ENCODE measurements around the gene PTCH1. TPM values are rescaled to one million over a fixed set of nuclear protein-coding genes. Genes with fewer than 3 reads are reported as not detected.

PTCH1 gene
- total RNA-seq, 3 donors from 2014 or later, result 6.6 to 9.9 (median 6.6) TPM

DNA sequence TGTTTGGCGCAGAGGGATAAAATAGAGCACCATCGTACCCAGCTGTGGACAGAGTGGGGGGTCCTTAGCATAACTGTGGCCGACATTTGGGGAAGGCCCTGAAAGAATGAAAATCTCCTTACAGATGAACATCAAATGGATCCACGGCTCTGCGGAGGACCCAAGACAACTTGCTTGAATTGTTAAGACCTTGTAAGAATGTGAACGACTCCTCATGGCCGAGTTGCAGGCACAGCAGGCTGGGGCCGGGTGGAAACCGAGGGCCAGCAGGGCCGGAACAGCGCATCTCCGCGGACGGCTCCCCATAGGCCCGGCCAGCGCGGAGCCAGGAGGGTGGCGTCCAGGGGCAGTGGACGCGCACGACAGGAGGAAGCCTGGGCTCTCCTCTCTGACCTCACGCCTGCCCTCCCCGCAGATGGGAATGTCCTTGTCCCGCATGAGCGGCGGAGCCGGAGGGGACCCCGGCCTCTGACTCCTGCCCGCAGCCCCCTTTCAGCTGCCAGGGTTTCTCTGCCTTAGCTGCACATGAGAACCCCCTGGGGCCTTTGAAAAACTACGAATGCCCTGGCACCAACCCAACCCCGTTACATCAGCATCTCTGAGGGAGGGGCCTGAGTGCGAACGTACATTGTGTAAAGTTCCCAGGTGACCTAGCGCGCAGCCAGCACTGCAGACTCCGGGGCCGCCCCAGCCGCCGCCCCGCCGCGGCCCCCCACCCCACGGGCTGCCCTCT lies 36.2 kb upstream of the PTCH1 start:
- Histone ChIP-seq H3K4me3 (peak overlapping the region in 2 of 3 donors; percentile 5 to 47), H3K36me3 (no peaks in the 10 kb centered on the region), H3K9me3 (no peaks in the 10 kb centered on the region), H3K27me3 (peaks cover 0 to 41% of the 10 kb centered on the region in 2 donors), H3K4me1 (no peaks in the 10 kb centered on the region), H3K27ac (no peak overlapping the region)
- TF ChIP-seq POLR2AphosphoS5 (IDR thresholded peaks at IDR 0.05) (no peak), POLR2A (IDR thresholded peaks at IDR 0.05) (no peak)
- TF ChIP-seq, protein P1, sequence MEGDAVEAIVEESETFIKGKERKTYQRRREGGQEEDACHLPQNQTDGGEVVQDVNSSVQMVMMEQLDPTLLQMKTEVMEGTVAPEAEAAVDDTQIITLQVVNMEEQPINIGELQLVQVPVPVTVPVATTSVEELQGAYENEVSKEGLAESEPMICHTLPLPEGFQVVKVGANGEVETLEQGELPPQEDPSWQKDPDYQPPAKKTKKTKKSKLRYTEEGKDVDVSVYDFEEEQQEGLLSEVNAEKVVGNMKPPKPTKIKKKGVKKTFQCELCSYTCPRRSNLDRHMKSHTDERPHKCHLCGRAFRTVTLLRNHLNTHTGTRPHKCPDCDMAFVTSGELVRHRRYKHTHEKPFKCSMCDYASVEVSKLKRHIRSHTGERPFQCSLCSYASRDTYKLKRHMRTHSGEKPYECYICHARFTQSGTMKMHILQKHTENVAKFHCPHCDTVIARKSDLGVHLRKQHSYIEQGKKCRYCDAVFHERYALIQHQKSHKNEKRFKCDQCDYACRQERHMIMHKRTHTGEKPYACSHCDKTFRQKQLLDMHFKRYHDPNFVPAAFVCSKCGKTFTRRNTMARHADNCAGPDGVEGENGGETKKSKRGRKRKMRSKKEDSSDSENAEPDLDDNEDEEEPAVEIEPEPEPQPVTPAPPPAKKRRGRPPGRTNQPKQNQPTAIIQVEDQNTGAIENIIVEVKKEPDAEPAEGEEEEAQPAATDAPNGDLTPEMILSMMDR (IDR thresholded peaks at IDR 0.05), result no peak
- intact Hi-C loops (cut with DNase I; ENCODE audit: low total_unique reads), result no loop called here
- DNase-seq (ENCODE audit: low spot score in 2 of 2), result no peak

DNA sequence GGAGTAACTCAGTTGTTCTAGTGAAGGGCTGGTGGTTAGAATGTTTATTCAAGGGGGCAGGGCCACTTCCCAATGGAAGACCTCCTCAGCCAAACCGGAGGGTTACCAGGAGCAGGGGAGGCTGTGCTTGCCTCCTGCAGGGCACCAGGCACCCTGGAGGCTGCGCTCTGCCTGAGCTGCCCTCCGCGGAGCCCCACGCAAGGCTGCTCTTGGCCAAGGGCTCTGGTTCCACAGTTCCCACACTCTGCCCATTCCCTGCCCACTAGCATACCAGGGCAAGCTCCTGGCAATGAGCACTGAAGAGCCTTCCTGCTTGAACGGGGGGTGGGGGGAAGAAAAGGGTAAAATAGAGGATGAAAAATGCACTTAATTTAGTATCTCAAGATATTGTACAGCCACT lies 35.5 kb upstream of the PTCH1 start:
- Histone ChIP-seq H3K27ac (no peak overlapping the region), H3K4me3 (no peak overlapping the region)
- TF ChIP-seq, protein P1 (IDR thresholded peaks at IDR 0.05), result no peak
- TF ChIP-seq POLR2AphosphoS5 (IDR thresholded peaks at IDR 0.05), result no peak
- TF ChIP-seq POLR2A (IDR thresholded peaks at IDR 0.05), result no peak

DNA sequence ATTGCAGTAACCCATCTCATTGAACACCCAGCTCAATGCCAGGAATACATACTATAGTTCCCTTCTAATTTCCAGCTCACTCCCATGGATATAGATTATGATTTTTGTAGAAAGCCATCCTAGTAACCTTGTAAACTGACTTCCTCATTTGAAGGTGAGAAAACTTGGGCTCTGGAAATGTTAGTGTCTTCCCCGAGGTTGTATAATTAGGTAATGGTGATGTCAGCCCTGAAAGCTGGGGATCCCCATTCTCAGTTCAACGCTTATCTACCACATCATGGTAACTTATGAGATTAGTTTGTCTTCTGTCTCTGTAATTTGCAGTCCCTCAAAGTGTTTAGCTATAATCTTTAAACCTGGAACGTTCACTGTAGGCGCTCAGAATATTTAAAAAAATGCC lies 34.6 kb upstream of the PTCH1 start:
- intact Hi-C loops (cut with DNase I; ENCODE audit: low total_unique reads), result no loop called here
- no peak for DNase-seq (ENCODE audit: low spot score in 2 of 2)
- H3K27ac ChIP-seq, result no peak overlapping the region
- no peaks in the 10 kb centered on the region for H3K9me3 ChIP-seq
- H3K4me1 ChIP-seq, result no peaks in the 10 kb centered on the region
- peaks cover 0 to 35% of the 10 kb centered on the region in 2 donors for H3K27me3 ChIP-seq
- TF ChIP-seq POLR2AphosphoS5 (IDR thresholded peaks at IDR 0.05), result no peak
- TF ChIP-seq POLR2A (IDR thresholded peaks at IDR 0.05), result no peak
- TF ChIP-seq, protein P1 (IDR thresholded peaks at IDR 0.05), result no peak
- H3K36me3 ChIP-seq, result no peaks in the 10 kb centered on the region
- no peak overlapping the region for H3K4me3 ChIP-seq

More for the DNA sequence above, 35.5 kb upstream of the PTCH1 start:
- DNase-seq (ENCODE audit: low spot score in 2 of 2), result no peak
- Histone ChIP-seq H3K36me3 (no peaks in the 10 kb centered on the region), H3K4me1 (no peaks in the 10 kb centered on the region), H3K9me3 (no peaks in the 10 kb centered on the region), H3K27me3 (peaks cover 0 to 41% of the 10 kb centered on the region in 2 donors)
- intact Hi-C loops (cut with DNase I; ENCODE audit: low total_unique reads), result no loop called here

DNA sequence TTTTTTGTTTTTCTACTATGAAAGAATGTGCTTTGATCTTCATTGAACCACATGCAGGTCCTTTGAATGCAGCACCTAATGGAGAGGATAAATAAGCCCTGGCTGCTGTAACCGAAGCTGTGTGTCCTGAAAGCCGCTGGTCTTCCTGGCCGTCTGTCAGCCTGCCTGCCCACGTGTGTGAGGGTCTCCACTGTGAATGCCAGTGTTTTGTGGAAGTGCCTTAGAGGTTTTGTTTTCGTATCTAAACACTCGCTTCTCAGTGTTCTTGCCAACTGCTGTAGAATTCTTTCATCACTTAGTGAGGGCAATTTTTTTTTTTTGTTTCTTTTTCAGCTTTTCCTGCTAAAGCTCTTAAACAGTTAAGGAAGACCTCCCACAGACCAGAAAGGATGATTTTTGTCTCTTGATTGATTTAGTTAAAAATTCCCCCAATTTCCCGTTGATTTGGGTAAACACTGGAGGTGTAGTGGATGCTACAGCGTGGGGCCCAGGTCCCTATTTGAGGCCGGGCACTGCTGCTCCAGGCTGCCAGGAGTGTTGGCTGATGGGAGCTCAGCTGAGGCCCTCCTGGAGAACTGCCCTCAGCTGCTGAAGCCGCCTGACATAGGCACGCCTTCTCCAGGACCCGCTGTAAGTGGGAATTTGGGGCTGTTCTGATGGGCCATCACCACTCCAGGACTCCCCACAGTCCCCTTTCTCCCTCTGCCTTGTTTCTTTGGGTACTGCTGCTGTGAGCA lies 29.2 kb upstream of the PTCH1 start:
- Histone ChIP-seq H3K9me3 (no peaks in the 10 kb centered on the region), H3K36me3 (no peaks in the 10 kb centered on the region), H3K4me3 (no peak overlapping the region), H3K27ac (no peak overlapping the region), H3K4me1 (no peaks in the 10 kb centered on the region), H3K27me3 (no peaks in the 10 kb centered on the region)
- DNase-seq (ENCODE audit: low spot score in 2 of 2), result no peak
- intact Hi-C loops (cut with DNase I; ENCODE audit: low total_unique reads), result no loop called here
- TF ChIP-seq, protein P1 (IDR thresholded peaks at IDR 0.05), result no peak
- TF ChIP-seq POLR2A (IDR thresholded peaks at IDR 0.05) (no peak), POLR2AphosphoS5 (IDR thresholded peaks at IDR 0.05) (no peak)
